GM19099 (cell line): Measurements from ENCODE around the gene LRRC72.

Experiments used
- POLR2A ChIP-seq: IDR thresholded peaks from 3 replicates; pipeline ENCODE4 v1.6.1; 2011; ENCODE audit warnings: low read depth; ENCODE audit not compliant: insufficient read length; ENCODE audit errors: extremely low read depth

LRRC72 gene

DNA sequence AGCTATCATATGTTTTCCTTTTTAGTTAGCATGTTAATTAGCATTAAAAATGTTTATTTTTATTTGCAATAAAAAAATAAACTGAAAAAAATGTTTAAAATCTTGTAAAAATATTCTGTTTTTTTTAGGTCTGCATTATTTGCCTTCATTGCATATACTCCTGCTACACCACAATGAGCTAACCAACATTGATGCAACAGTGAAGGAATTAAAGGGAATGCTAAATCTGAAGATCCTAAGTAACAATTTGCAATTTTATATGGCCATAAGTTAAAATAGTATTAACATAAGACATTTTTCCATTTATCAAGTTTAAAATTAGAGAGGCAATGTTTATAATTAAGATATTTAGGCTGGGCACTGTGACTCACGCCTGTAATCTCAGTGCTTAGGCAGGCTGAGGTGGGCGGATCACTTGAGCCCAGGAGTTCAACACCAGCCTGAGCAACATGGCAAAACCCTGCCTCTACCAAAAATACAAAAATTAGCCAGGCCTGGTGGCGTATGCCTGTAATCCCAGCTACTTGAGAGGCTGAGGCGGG lies 32.2 kb downstream of the LRRC72 start:
- TF ChIP-seq POLR2A, result no peak

DNA sequence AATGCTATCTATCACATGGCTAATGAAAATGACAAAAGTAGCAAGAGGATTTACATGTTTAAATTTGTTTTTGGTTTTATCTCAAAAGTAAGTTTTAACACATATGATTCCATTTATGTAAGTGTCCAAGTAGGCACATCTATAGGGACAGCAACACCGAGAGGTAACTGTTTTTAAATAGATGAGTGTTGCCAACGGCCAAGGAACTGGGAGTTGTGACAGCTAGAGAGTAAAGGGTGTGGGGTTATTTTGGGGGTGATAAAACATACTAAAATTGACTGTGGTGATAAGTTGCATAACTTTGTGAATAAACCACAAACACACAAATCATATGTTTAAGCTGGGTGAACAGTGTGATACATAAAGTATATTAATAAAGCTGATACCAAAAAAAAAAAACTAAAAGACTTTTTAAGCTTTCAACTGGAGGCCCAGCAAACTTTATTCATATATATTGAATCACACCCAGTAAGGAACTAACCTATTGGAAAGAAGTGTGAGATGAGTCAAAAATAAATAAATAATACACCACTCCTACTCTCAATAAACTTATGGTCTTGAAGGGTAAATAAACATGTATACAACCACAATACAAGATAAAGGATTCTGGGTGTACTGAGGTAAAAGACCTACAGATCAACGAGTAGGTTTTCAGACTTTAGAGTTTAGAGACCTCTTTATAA lies 33.0 kb downstream of the LRRC72 start:
- no peak for TF ChIP-seq POLR2A

DNA sequence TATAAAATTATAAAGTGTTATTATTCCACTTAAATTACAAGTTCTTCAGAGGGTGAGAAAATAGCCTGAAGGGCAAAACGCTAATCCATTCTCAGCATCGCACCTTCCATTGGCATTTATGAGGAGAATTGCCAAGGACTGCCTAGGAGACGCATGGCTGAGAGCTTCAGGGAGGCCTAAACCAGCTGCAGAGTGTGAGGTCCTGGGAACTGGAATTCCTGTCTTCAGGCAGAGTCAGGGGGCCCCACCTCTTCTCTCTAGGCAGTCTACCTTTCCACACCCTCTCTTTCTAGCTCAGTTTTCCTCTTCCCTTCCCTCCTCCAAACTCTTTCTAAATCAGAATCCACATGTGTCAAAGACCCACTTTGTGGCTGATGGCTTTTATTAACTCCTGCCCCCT lies 35.3 kb downstream of the LRRC72 start:
- TF ChIP-seq POLR2A, result no peak

DNA sequence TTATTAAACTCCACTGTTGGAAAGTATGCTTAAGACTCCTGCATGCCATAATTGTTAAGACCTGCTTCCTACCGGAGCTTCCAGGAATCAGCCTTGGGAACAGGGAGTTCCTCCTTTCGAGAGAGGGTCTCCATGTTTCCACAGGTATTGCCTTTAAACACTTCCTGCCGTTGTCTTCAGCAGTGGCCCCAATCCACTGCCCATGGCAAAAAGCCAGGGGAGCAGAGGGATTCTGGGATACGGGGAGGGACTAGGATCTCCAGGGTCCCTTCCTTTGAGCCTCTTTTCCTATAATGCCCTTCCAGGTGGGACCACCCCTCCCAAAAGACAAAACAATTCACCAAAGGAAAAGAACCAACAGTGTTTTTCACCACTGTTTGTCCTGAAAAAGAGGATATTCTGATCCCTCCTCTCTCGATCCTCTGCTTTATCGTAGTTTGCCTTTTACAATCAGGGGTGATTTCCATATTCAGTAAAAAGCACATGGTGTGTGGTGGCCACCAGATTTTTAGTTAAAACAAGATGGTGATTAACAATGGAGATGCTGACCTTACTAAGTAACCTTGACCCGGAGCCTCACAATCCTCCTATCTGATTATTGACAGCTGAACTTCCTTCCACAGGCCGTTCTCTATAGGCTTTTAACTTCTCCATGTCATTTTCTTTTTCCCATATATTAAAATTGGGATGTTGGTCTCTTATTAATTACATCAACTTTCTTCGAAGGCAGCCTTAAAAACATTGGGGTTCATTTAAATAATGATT lies 36.0 kb downstream of the LRRC72 start:
- TF ChIP-seq POLR2A, result no peak

DNA sequence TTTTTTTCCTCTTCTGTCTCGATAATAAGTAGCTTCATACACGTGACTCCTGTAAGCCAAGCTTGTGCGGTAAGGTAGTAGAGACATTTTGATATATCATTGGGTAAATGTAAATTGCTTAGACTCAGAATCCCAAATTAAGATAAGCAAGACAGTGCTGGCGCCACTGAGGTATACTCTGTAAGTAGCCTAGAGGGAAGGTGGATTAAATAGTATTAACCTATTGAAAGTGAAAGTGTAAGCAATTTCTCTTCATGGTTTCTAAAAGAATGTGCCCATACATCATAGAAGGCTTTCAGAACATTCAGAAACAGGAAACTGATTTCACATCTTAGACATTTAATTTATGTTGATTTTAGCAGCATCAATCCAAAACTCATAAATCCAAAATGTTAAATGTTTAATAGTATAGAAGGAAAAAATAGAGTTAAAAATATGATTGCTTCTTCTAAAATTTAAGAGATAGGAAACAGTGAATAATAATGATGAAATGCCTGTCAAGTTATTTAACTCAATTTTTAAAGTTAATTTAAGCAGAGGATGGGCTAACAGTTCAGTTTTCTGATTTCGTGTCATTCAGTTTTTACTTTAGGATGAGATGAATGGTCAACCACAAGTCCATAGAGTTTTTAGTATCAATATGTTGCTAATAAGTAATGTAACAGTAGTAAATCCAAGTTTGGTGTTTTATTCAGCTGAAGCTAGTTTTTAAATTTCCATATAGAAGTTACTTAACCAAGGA lies 36.8 kb downstream of the LRRC72 start:
- TF ChIP-seq POLR2A, result no peak

DNA sequence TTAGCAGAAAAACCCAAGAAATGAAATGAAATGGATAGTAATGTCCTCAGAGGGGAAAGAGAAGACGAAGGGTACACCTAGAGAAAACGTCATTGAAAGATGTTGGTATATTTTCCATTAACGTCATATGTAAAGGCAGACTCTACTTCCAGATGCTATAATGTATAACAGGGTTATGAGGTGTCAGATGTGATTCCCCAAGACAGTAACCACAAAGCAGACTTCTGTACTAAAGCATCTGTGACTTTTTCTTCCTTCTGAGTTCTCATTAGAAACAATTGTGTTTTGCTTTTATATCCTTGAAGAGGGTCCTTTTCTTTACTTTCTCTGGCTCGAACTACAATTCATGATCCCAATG lies 37.4 kb downstream of the LRRC72 start:
- no peak for TF ChIP-seq POLR2A

DNA sequence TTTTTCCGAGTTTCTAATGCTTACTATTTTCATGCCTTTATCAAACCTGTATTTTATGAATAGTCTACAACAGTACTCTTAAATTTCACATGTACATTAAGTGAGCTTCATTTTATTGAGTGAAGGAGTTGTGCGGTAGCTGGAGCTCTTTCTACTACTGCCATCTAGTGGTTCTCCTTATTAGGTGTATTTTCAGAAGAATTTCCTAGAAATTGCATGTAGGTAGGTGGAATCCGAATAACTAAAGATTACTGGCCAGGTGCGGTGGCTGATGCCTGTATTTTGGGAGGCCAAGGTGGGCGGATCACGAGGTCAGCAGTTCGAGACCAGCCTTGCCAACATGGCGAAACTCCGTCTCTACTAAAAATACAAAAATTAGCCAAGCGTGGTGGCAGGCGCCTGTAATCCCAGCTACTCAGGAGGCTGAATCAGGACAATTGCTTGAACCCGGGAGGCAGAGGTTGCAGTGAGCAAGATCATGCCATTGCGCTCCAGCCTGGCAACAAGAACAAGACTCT lies 38.3 kb downstream of the LRRC72 start:
- TF ChIP-seq POLR2A, result no peak

DNA sequence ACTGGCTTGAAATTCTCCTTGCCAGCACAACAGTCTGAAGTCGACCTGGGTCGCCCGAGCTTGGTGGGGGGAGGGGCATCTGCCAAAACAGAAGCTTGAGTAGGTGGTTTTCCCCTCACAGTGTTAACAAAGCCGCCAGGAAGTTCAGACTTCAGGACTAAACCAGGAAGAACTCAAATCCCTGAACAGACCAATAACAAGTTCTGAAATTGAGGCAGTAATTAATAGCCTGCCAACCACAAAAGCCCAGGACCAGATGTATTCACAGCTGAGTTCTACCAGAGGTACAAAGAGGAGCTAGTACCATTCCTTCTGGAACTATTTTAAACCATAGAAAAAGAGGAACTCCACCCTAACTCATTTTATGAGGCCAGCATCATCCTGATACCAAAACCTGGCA lies 45.3 kb downstream of the LRRC72 start:
- TF ChIP-seq POLR2A, result no peak

DNA sequence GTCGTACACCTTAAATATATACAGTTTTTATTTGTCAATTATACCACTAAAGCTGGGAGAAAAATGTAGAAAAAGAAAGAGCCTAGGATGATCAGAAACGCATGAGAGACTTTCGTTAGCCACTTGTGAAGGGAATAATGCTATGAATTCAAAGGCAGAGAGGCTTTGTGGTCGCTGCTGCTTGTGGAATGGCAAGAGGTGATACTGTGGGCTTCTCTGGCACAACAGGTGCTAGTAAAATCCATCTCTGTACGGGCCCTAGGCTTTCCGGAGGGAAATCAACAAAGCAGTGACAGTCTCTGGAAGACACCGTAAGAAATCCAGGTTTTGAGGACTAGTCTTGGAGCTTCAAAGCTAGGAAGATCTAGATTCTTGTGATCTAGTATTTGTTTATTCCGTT lies 52.6 kb downstream of the LRRC72 start:
- TF ChIP-seq POLR2A, result no peak

DNA sequence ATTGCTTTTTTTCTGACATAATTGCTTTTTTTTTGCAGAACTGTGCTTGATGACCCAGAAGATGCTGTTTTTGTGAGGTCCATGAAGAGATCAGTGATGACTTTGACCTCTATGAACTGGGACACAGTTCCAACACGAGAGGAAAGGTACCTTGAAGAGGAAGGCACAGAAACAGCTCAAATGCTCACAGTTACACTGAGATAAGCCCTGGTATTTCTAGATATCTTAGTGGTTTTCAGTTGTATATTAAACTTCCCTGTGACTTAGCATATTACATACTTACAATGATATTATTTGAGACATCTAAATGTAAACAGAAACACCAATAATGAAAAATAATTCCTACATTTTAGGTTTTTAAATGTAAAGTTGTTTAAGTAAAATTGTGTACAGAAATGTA lies 54.7 kb downstream of the LRRC72 start:
- TF ChIP-seq POLR2A, result no peak

DNA sequence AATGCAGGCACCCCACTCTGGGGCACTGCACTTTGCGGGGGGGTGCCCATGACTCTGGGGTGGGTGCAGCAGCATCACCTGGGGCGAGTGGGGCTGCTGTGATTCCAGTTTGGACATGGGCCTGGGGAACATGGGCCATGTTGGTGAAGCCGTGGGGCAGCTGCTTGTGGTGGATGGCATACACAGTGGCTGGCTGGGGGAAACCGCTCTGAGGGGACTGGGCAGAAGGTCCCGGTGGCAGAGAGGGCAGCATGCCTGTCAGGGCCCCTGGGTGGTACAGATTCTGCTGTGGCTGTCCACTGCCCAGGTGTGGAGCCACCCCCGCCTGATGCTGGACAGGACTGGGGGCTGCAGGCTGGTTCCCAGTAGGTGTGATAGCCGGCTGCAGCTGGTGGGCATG lies 57.2 kb downstream of the LRRC72 start:
- no peak for TF ChIP-seq POLR2A

DNA sequence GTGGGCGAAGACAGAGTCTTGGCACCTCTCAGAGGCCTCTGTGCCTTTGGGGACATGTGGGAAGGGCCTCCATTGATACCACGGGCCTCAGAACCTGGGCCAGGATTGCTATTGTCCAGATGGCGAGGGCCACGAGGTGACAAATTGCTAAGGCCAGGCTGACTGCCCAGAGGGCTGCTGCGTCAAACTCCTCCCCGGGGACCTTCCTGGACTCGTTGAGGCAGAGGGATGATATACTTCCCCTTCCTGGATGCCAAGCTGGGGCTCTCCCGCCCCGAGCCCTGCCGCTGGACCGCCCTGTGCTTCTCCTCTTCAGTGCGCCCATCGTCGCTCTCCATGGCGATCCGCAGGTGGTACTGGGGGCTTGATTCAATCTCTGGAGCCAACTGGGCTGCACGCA lies 58.9 kb downstream of the LRRC72 start:
- no peak for TF ChIP-seq POLR2A

DNA sequence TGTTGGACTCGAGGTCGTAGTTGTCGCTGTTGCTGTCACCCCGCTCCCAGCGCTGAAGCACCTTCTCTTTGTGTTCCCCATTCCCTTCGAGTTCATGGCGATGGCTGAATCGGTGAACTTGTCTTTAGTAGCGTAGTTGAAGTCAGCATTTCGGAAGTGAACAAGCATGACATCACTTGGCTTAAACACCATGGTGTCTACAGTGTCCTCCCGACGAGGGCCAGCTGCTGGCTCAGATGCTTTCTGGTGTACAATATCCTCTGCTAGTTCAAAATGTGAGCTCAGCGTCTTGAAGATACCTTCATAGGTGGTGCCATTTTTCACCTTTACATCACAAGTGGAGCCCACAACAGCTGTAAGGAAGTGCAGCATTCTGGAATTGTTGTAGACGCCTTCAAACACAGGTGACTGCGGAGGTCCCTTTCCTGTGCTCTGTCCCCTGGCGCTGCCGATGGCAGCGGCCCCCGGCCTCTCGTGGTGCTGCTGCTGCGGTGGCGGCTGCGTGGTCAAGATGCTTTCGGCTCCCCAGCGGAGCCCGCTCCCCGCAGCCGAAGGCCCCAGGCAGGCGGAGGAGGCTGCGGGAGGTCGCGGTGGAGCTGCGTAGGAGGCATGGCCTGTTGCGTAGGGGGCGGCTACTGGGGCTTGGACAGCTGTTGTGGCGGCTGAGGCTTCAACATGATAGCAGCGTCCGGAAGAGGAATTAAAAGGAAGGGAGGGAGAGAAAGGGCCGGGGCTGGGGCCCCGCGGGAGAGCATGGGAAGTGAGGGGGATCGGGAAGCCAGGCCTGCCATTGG lies 59.7 kb downstream of the LRRC72 start:
- no peak for TF ChIP-seq POLR2A

DNA sequence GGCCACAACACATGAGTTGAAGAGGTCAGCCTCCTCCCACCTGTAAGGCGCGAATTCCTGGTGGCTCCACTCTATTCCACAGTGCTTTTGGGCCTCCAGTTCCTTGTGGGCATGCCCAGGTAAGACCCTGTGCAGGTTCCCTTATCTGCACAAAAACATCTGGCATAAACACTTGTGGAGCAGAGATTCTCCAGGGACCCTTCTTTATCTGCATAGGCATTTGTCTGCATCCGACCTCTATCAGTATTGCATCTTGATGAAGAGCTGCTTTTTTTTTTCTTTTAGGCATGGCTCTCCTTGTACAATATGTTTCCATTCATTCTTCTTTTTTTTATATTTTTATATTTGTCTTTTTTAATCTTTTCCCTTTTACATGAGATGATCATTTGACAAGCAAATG lies 60.5 kb downstream of the LRRC72 start:
- no peak for TF ChIP-seq POLR2A

DNA sequence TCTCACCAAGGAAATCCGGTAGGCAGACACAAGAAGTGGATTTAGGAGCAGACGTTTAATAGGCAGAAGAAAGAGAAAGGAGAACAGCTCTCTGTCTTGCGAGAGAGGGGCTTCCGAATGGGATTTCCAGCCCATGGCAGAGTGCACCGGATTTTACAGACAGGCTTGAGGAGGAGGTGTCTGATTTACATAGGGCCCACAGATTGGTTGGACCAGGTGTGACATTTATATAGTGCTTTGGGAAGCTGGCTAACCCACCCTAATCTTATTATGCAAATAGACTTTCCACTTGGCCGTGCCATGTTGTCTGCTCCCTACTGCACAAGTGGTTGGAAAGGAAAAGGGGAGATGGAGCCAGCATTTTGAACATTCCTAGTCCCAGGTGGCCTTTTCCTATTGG lies 61.2 kb downstream of the LRRC72 start:
- no peak for TF ChIP-seq POLR2A
